Urothelium cell line (cell line): ENCODE data around the gene NR1H2.
"Not testable (repeated sequence)": the region's sequence is repeated elsewhere in the genome, so short reads cannot be mapped to it uniquely, and the experiment has no call there.

Experiments used
- DNase-seq: peaks from one replicate; pipeline ENCODE4 v3.0.0; 2011; ENCODE audit warnings: low spot score, mixed read lengths
- FAIRE-seq: peaks from 2 replicates; lab custom pipeline; 2011; peaks lifted over from hg19 to GRCh38; lab: Jason Lieb, UNC

NR1H2 gene

GRCh38 chr19:50376166-50377050 lies at the start of gene NR1H2:
Gene NR1H2, plus strand, starts transcription at chr19:50376457. Its CDS starts 1,149 bp downstream, at chr19:50377606.
- DNase-seq = peak; percentile 89
- FAIRE-seq = peak; percentile 55

GRCh38 chr19:50327013-50327412 lies 49.2 kb upstream of the NR1H2 start:
- DNase-seq (no peak), FAIRE-seq (no peak)

GRCh38 chr19:50327461-50328223 lies 48.6 kb upstream of the NR1H2 start:
- no peak for FAIRE-seq

GRCh38 chr19:50328224-50328872 lies 47.9 kb upstream of the NR1H2 start:
- DNase-seq (peak; percentile 55), FAIRE-seq (peak; percentile 20)

More at GRCh38 chr19:50327461-50328223, 48.6 kb upstream of the NR1H2 start:
- DNase-seq = no peak

- FAIRE-seq = no peak
- DNase-seq = no peak
Measured at GRCh38 chr19:50328873-50329145, 47.4 kb upstream of the NR1H2 start.

GRCh38 chr19:50329146-50329925 lies 46.9 kb upstream of the NR1H2 start, which contains the start of gene KCNC3:
Gene KCNC3, minus strand, starts transcription at chr19:50329377. Its CDS starts 295 bp downstream, at chr19:50329082.
- FAIRE-seq (peak; percentile 95), DNase-seq (peak; percentile 97)

GRCh38 chr19:50329926-50330294 lies 46.3 kb upstream of the NR1H2 start:
- DNase-seq, FAIRE-seq: not testable (repeated sequence)

GRCh38 chr19:50330365-50331078 lies 45.7 kb upstream of the NR1H2 start:
- no peak for FAIRE-seq
- peak; percentile 94 for DNase-seq

- DNase-seq (no peak), FAIRE-seq (no peak)
Measured at GRCh38 chr19:50331221-50331993, 44.9 kb upstream of the NR1H2 start.

GRCh38 chr19:50331994-50332243 lies 44.3 kb upstream of the NR1H2 start:
- FAIRE-seq (no peak), DNase-seq (no peak)

GRCh38 chr19:50332244-50333038 lies 43.8 kb upstream of the NR1H2 start:
- no peak for FAIRE-seq
- DNase-seq = no peak

GRCh38 chr19:50333235-50333736 lies 43.0 kb upstream of the NR1H2 start:
- peak; percentile 88 for DNase-seq
- peak; percentile 61 for FAIRE-seq

- DNase-seq = peak; percentile 95
- peak; percentile 66 for FAIRE-seq
Measured at GRCh38 chr19:50333737-50334617, 42.3 kb upstream of the NR1H2 start.

- FAIRE-seq = no peak
Measured at GRCh38 chr19:50334741-50335421, 41.4 kb upstream of the NR1H2 start.

GRCh38 chr19:50337031-50337430 lies 39.2 kb upstream of the NR1H2 start:
- DNase-seq, FAIRE-seq: not testable (repeated sequence)

More at GRCh38 chr19:50334741-50335421, 41.4 kb upstream of the NR1H2 start:
- DNase-seq = no peak

- FAIRE-seq (no peak), DNase-seq (no peak)
Measured at GRCh38 chr19:50340331-50340730, 35.9 kb upstream of the NR1H2 start.

GRCh38 chr19:50341091-50341564 lies 35.1 kb upstream of the NR1H2 start:
- FAIRE-seq = no peak
- no peak for DNase-seq
